Measurements from ENCODE around the gene CKMT2.

The CKMT2 gene

GRCh38 chr5:81191726-81192372 is 41.3 kb upstream of the CKMT2 start:
- ChIA-PET CTCF (interaction anchor here (0.6 to 0.7 kb wide), 2 partner anchors 53 to 884 kb away, joined by 3 to 4 read pairs; no protein-coding TSS in a partner anchor), POLR2A (ENCODE audit: low non-redundant PET) (no interaction called here)
- TF ChIP-seq, protein P1, sequence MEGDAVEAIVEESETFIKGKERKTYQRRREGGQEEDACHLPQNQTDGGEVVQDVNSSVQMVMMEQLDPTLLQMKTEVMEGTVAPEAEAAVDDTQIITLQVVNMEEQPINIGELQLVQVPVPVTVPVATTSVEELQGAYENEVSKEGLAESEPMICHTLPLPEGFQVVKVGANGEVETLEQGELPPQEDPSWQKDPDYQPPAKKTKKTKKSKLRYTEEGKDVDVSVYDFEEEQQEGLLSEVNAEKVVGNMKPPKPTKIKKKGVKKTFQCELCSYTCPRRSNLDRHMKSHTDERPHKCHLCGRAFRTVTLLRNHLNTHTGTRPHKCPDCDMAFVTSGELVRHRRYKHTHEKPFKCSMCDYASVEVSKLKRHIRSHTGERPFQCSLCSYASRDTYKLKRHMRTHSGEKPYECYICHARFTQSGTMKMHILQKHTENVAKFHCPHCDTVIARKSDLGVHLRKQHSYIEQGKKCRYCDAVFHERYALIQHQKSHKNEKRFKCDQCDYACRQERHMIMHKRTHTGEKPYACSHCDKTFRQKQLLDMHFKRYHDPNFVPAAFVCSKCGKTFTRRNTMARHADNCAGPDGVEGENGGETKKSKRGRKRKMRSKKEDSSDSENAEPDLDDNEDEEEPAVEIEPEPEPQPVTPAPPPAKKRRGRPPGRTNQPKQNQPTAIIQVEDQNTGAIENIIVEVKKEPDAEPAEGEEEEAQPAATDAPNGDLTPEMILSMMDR (conservative IDR thresholded peaks at IDR 0.05; ENCODE audit: low read depth) = no peak
- DNase-seq (ENCODE audit: low spot score) = no peak
- H3K27ac ChIP-seq = no peak overlapping the region

DNA sequence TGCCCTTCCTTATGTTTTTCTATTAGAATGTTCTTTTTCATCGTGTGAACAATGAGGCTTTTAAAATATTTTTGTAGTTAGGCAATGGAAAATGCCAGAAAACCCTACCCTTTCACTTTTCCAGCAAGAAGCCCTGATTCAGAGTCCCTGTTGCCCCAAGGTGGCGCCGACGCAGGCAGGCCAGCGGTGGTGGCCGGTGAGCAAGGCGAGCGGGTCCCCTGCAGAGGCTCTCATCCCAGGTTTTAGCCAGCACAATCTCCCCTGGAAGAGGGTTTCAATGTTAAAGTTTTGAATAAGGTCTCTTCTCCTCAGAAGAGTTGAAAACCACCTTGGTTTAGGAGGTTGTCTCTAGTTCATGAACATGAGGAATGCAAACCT is 40.8 kb upstream of the CKMT2 start:
- CTCF ChIA-PET = interaction anchor here (0.6 to 1.6 kb wide), 2 partner anchors 84 to 884 kb away, joined by 4 read pairs; no protein-coding TSS in a partner anchor
- POLR2A ChIA-PET (ENCODE audit: low non-redundant PET) = no interaction called here
- TF ChIP-seq, protein P1 (conservative IDR thresholded peaks at IDR 0.05; ENCODE audit: low read depth) = no peak
- DNase-seq (ENCODE audit: low spot score) = no peak
- H3K27ac ChIP-seq = no peak overlapping the region

GRCh38 chr5:81194633-81195334 is 38.3 kb upstream of the CKMT2 start:
- POLR2A ChIA-PET (ENCODE audit: low non-redundant PET) = no interaction called here

DNA sequence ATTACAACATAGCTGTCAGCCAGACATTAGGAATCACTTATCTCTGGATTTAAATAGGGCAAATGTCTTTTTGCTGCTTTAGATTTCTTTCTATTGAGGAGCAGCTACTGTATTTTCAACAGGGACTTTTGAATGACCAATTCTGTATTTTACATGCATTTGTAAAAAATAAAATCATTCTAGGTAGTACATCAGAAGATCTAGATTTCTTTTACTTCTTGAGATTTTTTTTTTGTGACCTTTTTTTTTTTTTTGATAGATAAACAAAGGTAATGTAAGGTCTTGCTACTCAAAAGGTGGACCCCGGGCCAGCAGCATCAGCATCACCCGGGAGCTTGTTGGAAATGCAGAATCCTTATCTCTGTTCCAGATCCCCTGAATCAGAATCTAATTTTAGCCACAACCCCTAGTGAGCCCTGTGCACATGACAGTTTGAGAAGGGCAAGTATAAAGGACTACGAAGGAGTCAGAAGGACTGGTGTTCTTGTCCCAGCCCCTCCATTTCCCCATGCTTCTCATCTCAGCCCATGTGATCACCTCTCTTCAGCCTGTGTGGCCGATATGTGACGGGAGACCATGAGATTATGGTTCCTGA is 37.7 kb upstream of the CKMT2 start:
- no peak for DNase-seq (ENCODE audit: low spot score)
- ChIA-PET POLR2A (ENCODE audit: low non-redundant PET) (no interaction called here), CTCF (interaction anchor here (0.6 to 2.0 kb wide), 18 partner anchors 9 to 1079 kb away, joined by 3 to 9 read pairs (median 4); no protein-coding TSS in a partner anchor)
- TF ChIP-seq, protein P1 (conservative IDR thresholded peaks at IDR 0.05; ENCODE audit: low read depth) = peak; percentile 57
- no peak overlapping the region for H3K27ac ChIP-seq

More at GRCh38 chr5:81194633-81195334, 38.3 kb upstream of the CKMT2 start:
- TF ChIP-seq, protein P1 (conservative IDR thresholded peaks at IDR 0.05; ENCODE audit: low read depth) = peak; percentile 98
- CTCF ChIA-PET = interaction anchor here (0.6 to 2.0 kb wide), 20 partner anchors 10 to 1079 kb away, joined by 3 to 9 read pairs (median 4); no protein-coding TSS in a partner anchor
- peak; percentile 87 for DNase-seq (ENCODE audit: low spot score)
- H3K27ac ChIP-seq = no peak overlapping the region

- H3K27ac ChIP-seq = no peak overlapping the region
- DNase-seq (ENCODE audit: low spot score) = no peak
- TF ChIP-seq, protein P1 (conservative IDR thresholded peaks at IDR 0.05; ENCODE audit: low read depth) = no peak
- POLR2A ChIA-PET (ENCODE audit: low non-redundant PET) = no interaction called here
- CTCF ChIA-PET = interaction anchor here (1.2 kb wide), 1 partner anchor 97 kb away, joined by 3 read pairs; no protein-coding TSS in a partner anchor
Observed at GRCh38 chr5:81202655-81203054, 30.5 kb upstream of the CKMT2 start.

GRCh38 chr5:81203729-81204128 is 29.4 kb upstream of the CKMT2 start:
- POLR2A ChIA-PET (ENCODE audit: low non-redundant PET) = no interaction called here
- CTCF ChIA-PET = interaction anchor here (1.2 to 1.8 kb wide), 2 partner anchors 8 to 96 kb away, joined by 3 to 9 read pairs; no protein-coding TSS in a partner anchor
- H3K27ac ChIP-seq = no peak overlapping the region
- TF ChIP-seq, protein P1 (conservative IDR thresholded peaks at IDR 0.05; ENCODE audit: low read depth) = no peak
- no peak for DNase-seq (ENCODE audit: low spot score)

Measured in RWPE1 (cell line).